Rectal smooth muscle tissue (tissue), 1 donor: Measurements from ENCODE around the gene TF.
A peak's percentile ranks its signal among the peaks of the same experiment; 100 is the strongest.

Experiments
- H3K27ac ChIP-seq: one replicate; pipeline ENCODE4 v1.7.0; 2013; ENCODE audit warnings: low read depth, low read length, inconsistent platforms
- H3K27me3 ChIP-seq: one replicate; pipeline ENCODE4 v1.7.0; 2013; ENCODE audit warnings: low read length; ENCODE audit not compliant: control insufficient read depth, insufficient read depth
- H3K36me3 ChIP-seq: one replicate; pipeline ENCODE4 v1.7.0; 2013; ENCODE audit warnings: low read length; ENCODE audit not compliant: control insufficient read depth, insufficient read depth
- H3K4me1 ChIP-seq: one replicate; pipeline ENCODE4 v1.7.0; 2013; ENCODE audit warnings: low read length; ENCODE audit not compliant: control insufficient read depth, insufficient read depth
- H3K4me3 ChIP-seq: one replicate; pipeline ENCODE4 v1.7.0; 2013; ENCODE audit warnings: low read length
- H3K9ac ChIP-seq: one replicate; pipeline ENCODE4 v1.7.0; 2013; ENCODE audit warnings: low read length

The TF gene

DNA sequence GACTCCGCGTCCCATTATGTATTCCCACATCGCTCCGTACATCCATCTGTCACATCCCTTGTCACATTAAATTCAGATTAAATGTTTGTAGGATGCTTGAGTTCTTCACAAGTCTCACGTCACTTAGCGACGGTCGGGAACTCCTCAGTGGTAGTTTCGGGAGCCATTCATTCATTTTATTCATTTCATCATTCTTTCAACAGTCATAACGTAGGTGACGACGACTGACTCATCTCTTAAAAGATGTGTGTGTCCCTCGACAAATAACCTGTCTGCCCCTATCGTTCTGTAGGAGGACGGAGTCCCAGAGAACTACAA is 59.1 kb downstream of the TF start:
- no peaks in the 10 kb centered on the region for H3K36me3 ChIP-seq
- H3K27ac ChIP-seq, result no peak overlapping the region
- H3K4me1 ChIP-seq, result no peaks in the 10 kb centered on the region
- H3K4me3 ChIP-seq, result peak overlapping the region; percentile 79
- H3K27me3 ChIP-seq, result no peaks in the 10 kb centered on the region
- H3K9ac ChIP-seq, result no peak overlapping the region

DNA sequence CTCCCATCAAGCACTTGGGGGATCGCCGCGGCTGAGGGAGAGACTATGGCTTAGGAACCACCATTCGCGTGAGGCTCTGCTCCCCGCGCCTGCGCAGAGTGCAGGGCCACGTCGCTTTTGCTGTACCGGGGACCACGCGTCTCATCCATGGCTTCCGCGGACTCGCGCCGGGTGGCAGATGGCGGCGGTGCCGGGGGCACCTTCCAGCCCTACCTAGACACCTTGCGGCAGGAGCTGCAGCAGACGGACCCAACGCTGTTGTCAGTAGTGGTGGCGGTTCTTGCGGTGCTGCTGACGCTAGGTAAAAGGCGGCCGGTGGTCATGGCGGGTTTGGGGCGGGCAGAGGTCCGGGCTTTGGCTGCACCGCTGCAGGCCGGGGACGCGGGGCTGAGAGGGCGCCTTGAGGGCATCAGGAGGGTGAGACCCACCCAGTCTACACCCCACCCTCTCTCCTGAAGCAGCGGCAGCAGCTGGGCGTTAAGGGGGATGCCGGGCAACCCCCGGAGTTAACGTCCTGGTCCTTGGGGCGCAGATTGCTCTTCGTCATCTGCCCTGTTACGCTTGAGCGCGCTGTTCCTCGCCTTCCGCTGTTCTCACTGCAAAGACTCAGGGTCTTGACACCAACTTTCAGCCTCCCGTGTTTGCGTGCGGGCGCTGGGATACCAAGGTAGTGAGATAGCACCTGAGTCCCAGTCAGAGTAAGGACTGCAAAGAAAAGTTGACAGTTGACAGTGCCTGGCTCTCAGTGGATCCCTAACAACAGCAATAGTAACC is 59.7 kb downstream of the TF start, which contains the start of gene SRPRB:
Gene SRPRB (plus strand): TSS at position 114 of the 774 bp plus-strand sequence. CDS start 34 bp downstream, at position 148.
- H3K27ac ChIP-seq, result peak within 1 kb of the TSS; percentile 46
- H3K36me3 ChIP-seq, result peaks cover 2% of the 10 kb centered on the region

DNA sequence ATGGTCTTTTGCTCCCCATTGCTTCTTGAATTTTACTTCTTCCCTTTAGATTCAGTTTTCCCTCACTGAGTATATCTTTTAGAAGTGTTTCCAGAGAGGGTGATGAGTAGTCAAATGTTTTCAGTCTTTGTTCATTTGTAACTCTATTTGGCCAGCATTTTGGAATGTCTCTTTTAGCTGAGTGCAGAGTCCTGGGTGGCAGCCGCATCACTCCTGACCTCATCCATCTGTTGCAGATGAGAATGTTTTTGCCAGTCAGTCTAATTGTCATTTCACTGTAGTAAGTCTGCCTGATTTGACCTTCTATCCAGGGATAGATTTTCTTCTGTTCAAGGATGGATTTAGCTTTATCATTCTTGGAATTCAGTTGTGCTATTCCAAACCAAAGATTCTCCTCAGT is 66.7 kb downstream of the TF start:
- no peak overlapping the region for H3K27ac ChIP-seq
- no peaks in the 10 kb centered on the region for H3K4me1 ChIP-seq
- peaks cover 9% of the 10 kb centered on the region for H3K36me3 ChIP-seq
- H3K4me3 ChIP-seq, result no peak overlapping the region
- no peak overlapping the region for H3K9ac ChIP-seq
- no peaks in the 10 kb centered on the region for H3K27me3 ChIP-seq

More for the DNA sequence above, 59.7 kb downstream of the TF start, which contains the start of gene SRPRB:
- H3K9ac ChIP-seq, result no peak within 1 kb of the TSS
- H3K27me3 ChIP-seq, result no peaks in the 10 kb centered on the region
- peak within 1 kb of the TSS; percentile 79 for H3K4me3 ChIP-seq
- H3K4me1 ChIP-seq, result no peaks in the 10 kb centered on the region

DNA sequence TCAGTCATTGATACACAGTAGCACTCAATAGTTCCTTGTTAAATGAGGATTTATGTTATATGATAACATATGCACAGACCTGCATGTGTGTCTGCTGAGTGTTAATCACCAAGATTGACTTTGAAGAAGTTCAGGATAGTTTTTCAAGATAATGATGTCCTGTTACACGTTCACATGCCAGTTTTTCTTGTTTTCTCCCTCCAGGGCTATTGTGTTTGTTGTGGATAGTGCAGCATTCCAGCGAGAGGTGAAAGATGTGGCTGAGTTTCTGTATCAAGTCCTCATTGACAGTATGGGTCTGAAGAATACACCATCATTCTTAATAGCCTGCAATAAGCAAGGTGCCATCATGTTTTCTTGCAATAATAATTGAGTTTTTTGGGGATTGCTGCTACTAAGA is 69.2 kb downstream of the TF start:
- Histone ChIP-seq H3K4me3 (no peak overlapping the region), H3K27ac (no peak overlapping the region), H3K27me3 (no peaks in the 10 kb centered on the region), H3K9ac (no peak overlapping the region), H3K4me1 (no peaks in the 10 kb centered on the region), H3K36me3 (peaks cover 20% of the 10 kb centered on the region)

DNA sequence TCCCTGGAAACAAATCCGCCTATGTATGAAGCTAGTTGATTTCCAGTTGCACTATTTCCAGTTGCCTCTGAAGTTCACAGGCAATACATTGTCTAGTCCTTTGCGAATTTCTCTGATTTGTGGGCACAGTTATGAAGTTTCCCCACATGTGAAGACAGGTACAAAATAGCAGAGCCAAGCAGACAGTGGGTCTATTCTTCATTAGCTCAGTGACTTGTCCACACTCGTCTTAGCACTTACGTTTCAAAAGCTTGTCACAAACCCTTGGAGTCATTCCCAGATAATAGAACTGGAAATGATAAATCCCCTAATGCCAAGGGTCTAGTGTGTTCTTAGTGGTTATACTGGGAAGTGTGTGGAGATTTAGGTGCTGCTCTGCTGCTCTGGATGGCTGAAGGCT is 73.9 kb downstream of the TF start:
- Histone ChIP-seq H3K36me3 (peaks cover 26% of the 10 kb centered on the region), H3K27me3 (no peaks in the 10 kb centered on the region), H3K27ac (no peak overlapping the region), H3K4me1 (no peaks in the 10 kb centered on the region), H3K9ac (no peak overlapping the region), H3K4me3 (no peak overlapping the region)

DNA sequence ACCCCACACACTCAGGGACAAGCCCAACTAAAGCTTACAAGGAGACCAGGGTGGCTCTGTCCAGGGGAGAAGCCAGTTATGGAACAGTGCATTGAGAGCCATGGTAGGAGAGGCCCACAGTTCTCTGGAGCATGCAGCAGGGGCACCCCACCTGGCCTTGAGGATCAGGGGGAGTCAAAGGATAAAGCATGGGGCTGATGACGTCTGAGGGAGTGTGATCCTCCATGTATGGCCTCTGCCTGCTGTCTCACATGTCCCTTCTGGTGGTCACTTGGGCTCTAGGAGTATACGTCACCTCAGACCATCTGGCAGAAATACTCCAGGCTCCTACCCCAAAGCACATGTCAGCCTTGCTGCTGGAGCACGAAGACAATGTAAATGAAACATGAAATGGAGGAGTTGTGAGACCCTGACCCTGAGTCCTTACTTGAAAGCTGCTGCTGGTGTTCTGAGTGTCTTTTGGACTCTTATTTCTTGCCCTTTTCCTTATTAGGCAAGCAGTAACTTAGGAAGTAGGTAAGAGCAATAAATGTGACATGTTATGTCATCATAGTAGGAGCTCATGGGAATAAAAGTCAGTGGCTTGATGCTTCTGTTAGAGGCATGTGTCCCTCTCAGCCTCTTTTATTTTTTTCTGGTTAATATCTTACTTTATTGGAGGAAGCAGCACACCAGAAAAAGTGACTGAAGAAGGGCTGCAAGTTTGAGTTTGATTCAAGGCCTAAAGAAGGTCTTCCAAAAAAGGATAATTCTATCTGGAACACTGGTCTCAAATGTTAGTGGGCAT is 74.9 kb downstream of the TF start:
- H3K27me3 ChIP-seq, result no peaks in the 10 kb centered on the region
- H3K36me3 ChIP-seq, result peaks cover 26% of the 10 kb centered on the region
- no peaks in the 10 kb centered on the region for H3K4me1 ChIP-seq
- no peak overlapping the region for H3K27ac ChIP-seq
- H3K4me3 ChIP-seq, result no peak overlapping the region
- H3K9ac ChIP-seq, result no peak overlapping the region

DNA sequence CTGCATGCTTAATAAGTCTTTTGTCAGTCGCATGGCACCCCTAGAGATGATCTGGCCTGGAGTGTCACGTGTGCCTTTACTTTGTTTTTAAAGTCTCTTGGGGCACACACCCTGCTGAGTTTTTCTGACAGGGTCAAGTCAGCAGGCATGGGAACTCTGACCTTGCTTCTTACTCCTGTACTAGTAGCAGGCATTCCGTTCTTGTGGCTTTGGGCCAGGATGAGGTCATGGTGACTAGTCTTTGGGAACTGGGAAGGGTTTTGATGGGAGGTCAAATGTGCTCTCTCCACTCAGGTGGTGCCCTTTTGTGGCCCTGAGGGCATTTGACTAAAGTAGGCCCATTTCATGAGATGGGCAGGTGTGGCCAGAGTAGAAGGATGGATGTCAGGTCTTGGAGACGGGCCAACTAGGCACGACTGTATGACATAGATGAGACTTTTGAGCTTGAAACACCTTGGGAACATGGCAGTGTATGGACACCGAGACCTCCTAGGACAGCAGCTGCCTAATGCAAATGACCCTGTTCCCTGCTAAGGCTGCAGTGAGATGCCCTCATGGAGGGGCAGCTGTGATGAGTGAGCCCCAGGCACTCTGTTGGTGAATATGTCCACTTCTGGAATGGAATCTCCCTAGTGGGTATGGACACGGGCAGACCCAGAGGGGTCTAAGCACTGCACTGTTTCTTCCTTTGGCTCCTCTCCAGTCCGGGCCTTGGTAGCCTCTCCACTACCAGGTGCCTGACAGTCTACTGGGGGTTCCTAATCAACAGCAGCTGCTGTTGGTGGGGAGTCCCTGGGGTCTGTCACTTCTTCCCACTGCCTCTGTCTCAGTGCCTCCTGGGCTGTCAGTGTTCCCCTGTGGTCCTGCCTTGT is 75.8 kb downstream of the TF start:
- Histone ChIP-seq H3K4me1 (no peaks in the 10 kb centered on the region), H3K36me3 (peaks cover 26% of the 10 kb centered on the region), H3K4me3 (no peak overlapping the region), H3K9ac (no peak overlapping the region), H3K27me3 (no peaks in the 10 kb centered on the region), H3K27ac (no peak overlapping the region)

DNA sequence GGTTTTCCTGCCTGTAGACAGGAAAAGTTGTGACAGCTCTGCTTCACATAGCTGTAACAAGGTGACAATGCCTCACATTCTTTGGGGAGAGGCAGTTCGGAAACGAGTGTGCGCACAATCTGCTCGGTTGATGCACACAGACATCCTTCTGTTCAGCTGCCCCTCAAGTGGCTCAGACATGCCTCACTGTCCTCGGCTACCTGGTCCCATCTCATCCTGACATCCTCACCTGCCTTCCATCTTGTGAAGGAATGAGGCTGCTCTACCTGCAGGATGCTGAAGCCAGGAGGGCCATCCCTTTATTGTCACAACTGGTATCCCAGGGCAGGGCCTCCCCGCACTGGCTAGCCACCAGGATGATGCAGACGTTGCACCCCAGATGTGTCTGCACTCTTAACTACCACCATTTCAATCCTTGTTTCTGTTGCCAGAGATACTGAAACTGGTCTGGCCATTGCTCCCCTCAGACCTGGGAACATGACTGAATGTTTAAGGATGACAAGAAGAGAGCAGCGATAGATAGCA is 78.8 kb downstream of the TF start:
- Histone ChIP-seq H3K4me1 (no peaks in the 10 kb centered on the region), H3K4me3 (no peak overlapping the region), H3K27ac (no peak overlapping the region), H3K36me3 (peaks cover 13% of the 10 kb centered on the region), H3K9ac (no peak overlapping the region), H3K27me3 (no peaks in the 10 kb centered on the region)

DNA sequence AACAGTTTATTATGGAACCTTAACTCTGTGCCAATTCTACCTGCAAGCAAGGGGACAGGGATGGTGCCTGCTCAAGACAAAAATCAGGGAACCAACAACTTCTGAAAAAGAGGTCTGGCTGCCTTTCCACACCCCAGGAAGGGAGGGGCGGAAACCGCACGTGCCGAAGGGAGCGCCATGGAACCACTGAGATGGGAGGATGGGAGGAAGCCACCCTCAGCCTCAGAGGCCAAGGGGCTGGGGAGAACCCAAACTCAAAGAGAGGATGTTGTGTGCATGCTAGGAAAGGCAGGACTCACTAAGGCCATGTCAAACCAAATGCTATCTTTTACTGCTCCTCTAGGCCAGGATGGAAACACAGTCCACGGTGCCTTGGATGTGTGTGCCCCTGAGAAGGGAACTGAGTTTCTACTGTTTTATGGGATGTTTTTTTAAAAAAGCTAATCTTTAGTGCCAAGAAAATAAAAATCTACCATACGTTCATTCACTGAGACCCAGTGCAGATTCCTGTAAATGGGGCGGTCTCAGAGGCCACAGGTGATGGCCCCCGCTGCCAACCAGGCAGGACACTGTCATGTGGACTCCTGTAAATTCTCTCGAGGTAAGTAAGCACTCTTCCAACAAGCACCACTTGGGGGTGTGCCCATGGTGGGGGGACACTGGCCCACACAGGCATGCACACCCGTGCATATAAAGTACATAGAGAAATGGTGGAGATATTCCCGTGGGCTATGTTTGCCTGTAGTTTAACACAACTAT is 80.0 kb downstream of the TF start:
- no peak overlapping the region for H3K27ac ChIP-seq
- H3K9ac ChIP-seq, result no peak overlapping the region
- no peak overlapping the region for H3K4me3 ChIP-seq
- no peaks in the 10 kb centered on the region for H3K4me1 ChIP-seq
- no peaks in the 10 kb centered on the region for H3K27me3 ChIP-seq
- peaks cover 5% of the 10 kb centered on the region for H3K36me3 ChIP-seq

DNA sequence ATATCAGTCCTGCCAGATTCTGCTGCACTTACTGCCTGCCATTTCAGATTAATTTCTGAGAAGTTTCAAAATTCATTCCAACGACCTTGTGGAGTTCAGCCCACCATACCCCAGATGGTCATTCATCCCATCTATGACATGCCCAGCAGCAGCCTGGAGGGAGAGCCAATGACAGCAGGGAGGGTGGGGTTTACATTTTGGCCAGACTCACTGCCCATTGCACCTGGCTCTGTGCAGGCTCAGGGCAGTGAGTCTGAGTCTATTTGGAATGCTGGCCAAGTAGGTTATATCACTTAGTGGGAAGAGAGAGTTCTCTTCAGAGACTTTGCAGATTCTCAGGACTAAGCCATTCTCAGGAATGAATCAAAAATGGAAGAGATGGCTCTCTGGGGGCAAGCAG is 80.9 kb downstream of the TF start:
- Histone ChIP-seq H3K36me3 (no peaks in the 10 kb centered on the region), H3K4me1 (no peaks in the 10 kb centered on the region), H3K4me3 (no peak overlapping the region), H3K27me3 (no peaks in the 10 kb centered on the region), H3K27ac (no peak overlapping the region), H3K9ac (no peak overlapping the region)

DNA sequence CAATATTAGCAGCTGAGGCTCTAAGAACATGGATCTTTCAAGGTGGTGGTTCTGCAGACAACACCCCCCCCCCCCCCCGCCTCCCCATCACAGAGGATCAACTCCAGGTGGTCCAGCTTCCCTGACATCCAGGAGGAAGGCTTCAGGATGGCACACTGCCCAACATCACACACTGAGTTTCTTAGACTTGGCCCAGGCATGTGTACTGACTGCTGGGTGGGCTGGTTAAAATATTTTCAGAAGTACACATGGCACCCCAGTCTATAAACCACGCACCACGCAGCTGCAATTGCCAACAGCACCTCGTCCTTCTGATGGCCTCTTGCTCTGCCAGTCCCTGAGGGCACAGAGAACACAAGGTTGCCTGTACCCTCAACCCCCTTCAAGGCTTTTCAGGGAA is 81.5 kb downstream of the TF start:
- no peaks in the 10 kb centered on the region for H3K27me3 ChIP-seq

More for the DNA sequence above, 81.5 kb downstream of the TF start:
- Histone ChIP-seq H3K4me1 (no peaks in the 10 kb centered on the region), H3K27ac (no peak overlapping the region), H3K9ac (no peak overlapping the region), H3K4me3 (no peak overlapping the region), H3K36me3 (no peaks in the 10 kb centered on the region)
